Urinary bladder (tissue), 4 donors: ENCODE data around the gene PCBP2. TPM values are rescaled to one million over a fixed set of nuclear protein-coding genes. Genes with fewer than 3 reads are reported as not detected.
"Not testable (repeated sequence)": the region's sequence is repeated elsewhere in the genome, so short reads cannot be mapped to it uniquely, and the experiment has no call there.

Experiments used
- DNase-seq: peaks from one replicate; pipeline ENCODE4 v3.0.0-alpha.2; 2015; ENCODE audit errors: extremely low spot score
- H3K27ac ChIP-seq: one replicate; pipeline ENCODE4 v1.5.1; 2013; ENCODE audit warnings: low read depth, mild to moderate bottlenecking, moderate library complexity
- H3K36me3 ChIP-seq: one replicate; pipeline ENCODE4 v1.6.1; 2013; ENCODE audit warnings: mild to moderate bottlenecking, moderate library complexity; ENCODE audit not compliant: insufficient read depth
- H3K4me1 ChIP-seq: one replicate; pipeline ENCODE4 v1.6.1; 2013; ENCODE audit warnings: mild to moderate bottlenecking, moderate library complexity; ENCODE audit not compliant: insufficient read depth
- H3K4me3 ChIP-seq: one replicate; pipeline ENCODE4 v1.5.1; 2013; ENCODE audit warnings: low read depth, low read length
- WGBS: extraction: QIAGEN DNeasy Blood & Tissue Kit; methylation state at CpG from one replicate; pipeline ENCODE4 v1.1.7; 2013; 5-methylcytosine and 5-hydroxymethylcytosine counted together
- polyA plus RNA-seq: library from polyadenylated mRNA; stranded (reverse); fragments of 200-250 nt; gene quantifications from one replicate; pipeline ENCODE4 v1.2.3, GENCODE V29; 2013
- total RNA-seq: library from RNA; depleted of rRNA; stranded (reverse); fragments of >200 nt; gene quantifications from one replicate; pipeline ENCODE4 v1.2.3, GENCODE V29; 2014
- donor health status: healthy with polysubstance abuse.
- donor health status: healthy.

The PCBP2 gene
- 395 TPM for total RNA-seq
- polyA plus RNA-seq, result 420 TPM

DNA sequence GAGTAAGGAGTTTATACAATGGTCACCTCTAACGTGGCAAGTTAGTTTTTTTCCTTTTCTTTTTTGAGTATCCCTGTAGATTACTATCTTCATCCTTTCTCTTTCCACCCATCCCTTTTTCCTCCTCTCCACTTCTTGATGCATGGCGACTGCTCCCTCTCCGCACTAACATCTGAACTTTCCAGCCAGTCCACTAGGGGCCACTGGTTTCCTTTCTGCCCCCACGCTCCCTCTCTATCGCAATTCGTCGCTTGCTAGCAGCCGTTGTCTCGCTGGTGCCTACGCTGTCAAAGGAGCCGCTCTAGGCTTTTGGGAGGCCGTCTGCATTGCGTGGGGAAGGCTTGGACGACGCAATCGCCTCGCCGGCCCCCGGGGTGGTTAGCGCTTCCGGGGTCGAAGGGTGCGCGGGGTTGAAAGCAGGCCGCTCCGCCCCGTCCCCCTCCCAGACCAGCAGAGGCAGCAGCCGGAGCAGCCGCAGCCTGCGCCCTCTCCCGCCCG is at the start of gene PCBP2:
Gene PCBP2 (plus strand): TSS at position 442 of the 498 bp plus-strand sequence. CDS start 2,699 bp downstream, outside the sequence.
- peak; percentile 98 for DNase-seq
- H3K4me3 ChIP-seq, result peak within 1 kb of the TSS; percentile 70
- peaks cover 2% of the 10 kb centered on the region for H3K36me3 ChIP-seq
- WGBS, result under 1% methylated on average over 32 of the region's 32 CpGs
- H3K27ac ChIP-seq, result peak within 1 kb of the TSS; percentile 93
- no peaks in the 10 kb centered on the region for H3K4me1 ChIP-seq

DNA sequence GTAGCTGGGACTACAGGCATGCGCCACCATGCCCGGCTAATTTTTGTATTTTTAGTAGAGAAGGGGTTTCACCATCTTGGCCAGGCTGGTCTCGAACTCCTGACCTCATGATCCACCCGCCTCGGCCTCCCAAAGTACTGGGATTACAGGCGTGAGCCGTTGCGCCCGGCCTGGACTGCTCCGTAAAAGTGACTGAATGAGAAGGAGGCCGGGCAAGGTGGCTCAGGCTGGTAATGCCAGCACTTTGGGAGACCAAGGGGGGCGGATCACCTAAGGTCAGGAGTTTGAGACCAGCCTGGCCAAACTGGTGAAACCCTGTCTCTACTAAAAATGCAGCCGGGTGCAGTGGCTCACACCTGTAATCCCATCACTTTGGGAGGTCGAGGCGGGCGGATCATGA is 49.6 kb upstream of the PCBP2 start:
- WGBS, result 95% methylated on average over 16 of the region's 16 CpGs
- not testable (repeated sequence) for DNase-seq, H3K36me3 ChIP-seq, H3K27ac ChIP-seq, H3K4me3 ChIP-seq, H3K4me1 ChIP-seq

DNA sequence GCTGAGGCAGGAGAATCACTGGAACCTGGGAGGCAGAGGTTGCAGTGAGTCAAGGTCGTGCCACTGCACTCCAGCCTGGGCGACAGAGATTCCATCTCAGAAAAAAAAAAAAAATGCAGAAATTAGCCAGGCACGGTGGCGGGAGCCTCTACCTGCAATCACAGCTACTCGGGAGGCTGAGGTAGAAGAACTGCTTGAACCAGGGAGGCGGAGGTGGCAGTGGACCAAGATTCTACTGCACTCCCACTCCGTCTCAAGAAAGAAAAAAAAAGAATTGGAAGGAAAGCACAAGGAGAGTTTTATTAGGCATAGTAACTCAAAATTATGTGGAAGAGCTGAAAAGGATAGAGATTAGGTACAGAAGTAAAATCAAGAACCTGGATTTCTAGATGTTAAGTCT is 49.0 kb upstream of the PCBP2 start:
- Histone ChIP-seq H3K4me1 (no peaks in the 10 kb centered on the region), H3K36me3 (peaks cover 6% of the 10 kb centered on the region), H3K4me3 (no peak overlapping the region), H3K27ac (no peak overlapping the region)
- no peak for DNase-seq
- 73% methylated on average over 7 of the region's 7 CpGs for WGBS

DNA sequence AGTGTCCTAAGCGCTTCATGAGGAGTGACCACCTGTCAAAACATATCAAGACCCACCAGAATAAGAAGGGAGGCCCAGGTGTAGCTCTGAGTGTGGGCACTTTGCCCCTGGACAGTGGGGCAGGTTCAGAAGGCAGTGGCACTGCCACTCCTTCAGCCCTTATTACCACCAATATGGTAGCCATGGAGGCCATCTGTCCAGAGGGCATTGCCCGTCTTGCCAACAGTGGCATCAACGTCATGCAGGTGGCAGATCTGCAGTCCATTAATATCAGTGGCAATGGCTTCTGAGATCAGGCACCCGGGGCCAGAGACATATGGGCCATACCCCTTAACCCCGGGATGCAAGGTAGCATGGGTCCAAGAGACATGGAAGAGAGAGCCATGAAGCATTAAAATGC is 41.0 kb upstream of the PCBP2 start:
- H3K27ac ChIP-seq, result no peak overlapping the region
- H3K4me3 ChIP-seq, result no peak overlapping the region
- 96% methylated on average over 5 of the region's 5 CpGs for WGBS
- no peaks in the 10 kb centered on the region for H3K4me1 ChIP-seq
- DNase-seq, result no peak
- H3K36me3 ChIP-seq, result peaks cover 10% of the 10 kb centered on the region

DNA sequence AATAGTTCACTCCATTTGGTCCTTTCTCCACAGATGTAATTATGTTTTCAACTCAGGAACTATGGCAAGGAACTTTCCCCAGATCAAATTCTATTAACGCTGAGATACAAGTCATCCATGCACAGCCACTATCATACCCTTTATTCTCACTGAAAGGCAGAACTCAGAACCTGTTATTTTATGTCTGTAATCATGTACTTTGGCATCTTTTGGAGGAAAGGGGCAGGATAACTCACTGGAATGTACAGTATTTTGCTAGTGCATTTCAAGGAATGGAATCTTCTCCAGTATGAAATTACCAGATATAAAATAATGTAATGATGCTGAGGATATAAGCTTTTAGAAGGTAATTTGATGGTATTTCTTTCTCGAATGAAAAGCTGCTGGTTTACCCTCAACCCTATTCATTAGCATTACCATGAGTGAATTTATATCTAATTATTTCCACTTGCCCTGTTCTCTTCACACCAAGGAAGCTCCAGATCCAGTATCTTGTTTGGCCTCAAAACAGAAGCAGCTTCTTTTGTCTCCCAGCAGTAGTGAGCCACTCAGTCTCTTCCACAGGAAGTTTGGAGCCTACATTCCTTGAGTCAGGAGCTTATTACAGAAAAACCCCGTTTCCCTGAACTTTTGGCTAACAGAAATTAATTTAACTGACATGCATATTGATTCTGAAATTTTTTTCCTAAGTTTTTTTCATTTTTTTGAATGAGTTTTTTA is 38.3 kb upstream of the PCBP2 start:
- WGBS, result 64% methylated on average over 3 of the region's 3 CpGs
- Histone ChIP-seq H3K4me3 (no peak overlapping the region), H3K27ac (no peak overlapping the region), H3K36me3 (peaks cover 6% of the 10 kb centered on the region), H3K4me1 (no peaks in the 10 kb centered on the region)
- no peak for DNase-seq

DNA sequence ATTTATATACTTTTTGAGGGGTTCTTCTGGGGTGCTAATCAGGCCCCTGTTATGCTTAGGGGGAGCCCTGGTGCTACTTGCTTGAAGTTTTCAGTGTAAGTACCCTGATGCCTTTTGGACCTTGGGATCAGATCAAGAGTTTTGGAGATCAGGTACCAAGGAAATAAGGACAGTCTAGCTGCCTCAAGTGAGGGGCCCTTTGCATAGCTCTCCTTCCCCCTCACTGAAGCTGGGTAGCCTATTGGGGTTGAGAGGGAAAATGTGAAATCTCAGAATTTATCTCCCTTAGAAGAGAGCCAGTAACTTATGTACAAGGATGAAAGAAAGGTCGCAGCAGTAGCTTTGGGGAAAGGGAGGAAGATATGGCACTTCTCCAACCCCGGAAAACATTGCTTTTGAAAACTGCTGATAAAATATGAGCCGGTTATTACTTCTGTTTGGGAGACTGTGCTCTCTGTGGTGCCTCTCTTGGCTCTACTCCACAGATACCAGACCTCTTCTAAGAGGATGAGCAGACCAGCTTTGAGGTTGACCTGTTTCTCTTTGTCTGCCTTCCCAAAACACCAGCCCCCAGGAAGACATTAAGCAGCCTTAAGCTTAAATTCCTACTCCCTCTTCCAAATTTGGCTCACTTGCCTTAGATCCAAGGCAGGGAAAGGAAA is 37.0 kb upstream of the PCBP2 start:
- no peak overlapping the region for H3K4me3 ChIP-seq
- no peak overlapping the region for H3K27ac ChIP-seq
- DNase-seq, result no peak
- peaks cover 6% of the 10 kb centered on the region for H3K36me3 ChIP-seq
- WGBS, result 28% methylated on average over 3 of the region's 3 CpGs
- no peaks in the 10 kb centered on the region for H3K4me1 ChIP-seq

DNA sequence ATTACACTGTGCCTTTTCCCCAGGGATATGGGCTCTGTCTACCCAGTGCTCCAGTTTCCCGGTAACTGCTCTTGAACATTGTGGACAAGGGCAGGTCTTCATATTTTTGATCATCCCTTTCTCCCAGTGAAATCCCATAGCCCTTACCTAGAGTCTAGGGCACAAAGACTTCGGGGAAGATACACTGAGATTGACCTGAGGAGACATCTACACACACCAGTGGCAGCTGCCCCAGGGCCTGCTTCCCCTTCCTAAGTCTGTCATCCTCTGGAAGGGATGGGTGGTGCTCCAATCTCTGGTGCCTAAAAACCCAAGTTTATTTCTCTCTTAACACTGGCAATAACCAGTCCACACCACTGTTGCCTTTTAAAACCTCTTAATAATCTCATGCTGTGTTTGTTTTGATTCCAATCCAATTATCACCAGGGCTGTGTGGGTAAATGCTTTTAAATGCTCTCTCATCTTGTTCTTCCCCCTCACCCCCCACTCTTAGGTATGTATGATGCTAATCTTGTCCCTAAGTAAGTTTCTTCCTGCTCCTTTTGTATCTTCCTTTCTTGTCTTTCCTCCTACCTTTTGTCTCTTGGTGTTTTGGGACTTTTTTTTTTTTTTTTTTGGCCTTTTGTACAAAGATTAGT is 36.0 kb upstream of the PCBP2 start:
- H3K27ac ChIP-seq, H3K4me1 ChIP-seq, H3K36me3 ChIP-seq, H3K4me3 ChIP-seq, DNase-seq: not testable (repeated sequence)
- WGBS, result 60% methylated on average over 2 of the region's 2 CpGs

DNA sequence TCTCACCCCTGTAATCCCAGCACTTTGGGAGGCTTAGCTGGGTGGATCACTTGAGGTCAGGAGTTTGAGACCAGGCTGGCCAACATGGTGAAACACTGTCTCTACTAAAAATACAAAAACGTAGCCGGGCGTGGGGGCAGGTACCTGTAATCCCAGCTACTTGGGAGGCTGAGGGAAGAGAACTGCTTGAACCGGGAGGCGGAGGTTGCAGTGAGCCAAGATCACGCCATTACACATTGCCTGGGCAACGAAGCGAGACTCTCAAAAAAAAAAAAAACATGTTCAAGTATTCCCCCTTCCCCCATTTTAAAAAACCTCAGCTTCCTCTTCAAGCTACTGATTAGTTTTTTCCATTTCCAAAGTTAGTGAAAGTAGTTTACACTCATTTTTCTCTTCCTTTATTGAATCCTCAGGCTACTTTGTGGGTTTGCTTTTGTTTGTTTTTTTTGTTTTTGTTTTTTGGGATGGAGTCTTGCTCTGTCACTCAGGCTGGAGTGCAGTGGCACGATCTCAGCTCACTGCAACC is 34.5 kb upstream of the PCBP2 start:
- H3K36me3 ChIP-seq, DNase-seq, H3K4me3 ChIP-seq, H3K4me1 ChIP-seq, H3K27ac ChIP-seq: not testable (repeated sequence)
- 80% methylated on average over 9 of the region's 9 CpGs for WGBS

DNA sequence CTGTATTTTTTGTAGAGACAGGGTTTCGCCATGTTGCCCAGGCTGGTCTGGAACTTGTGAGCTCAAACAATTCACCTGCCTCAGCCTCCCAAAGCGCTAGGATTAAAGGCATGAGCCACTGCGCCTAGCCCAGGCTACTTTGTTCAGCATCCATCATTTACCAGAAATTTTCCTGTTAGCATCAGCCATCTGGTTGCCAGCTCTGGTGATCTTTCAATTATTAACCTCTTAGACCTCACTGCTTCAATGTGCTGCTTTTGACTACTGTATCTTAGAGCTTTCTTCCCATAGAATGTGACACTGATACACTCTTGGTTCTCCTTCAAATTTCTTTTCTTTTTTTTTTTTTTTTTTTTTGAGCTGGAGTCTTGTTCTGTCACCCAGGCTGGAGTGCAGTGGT is 33.7 kb upstream of the PCBP2 start:
- no peak overlapping the region for H3K27ac ChIP-seq
- H3K36me3 ChIP-seq, result no peaks in the 10 kb centered on the region
- H3K4me3 ChIP-seq, result no peak overlapping the region
- no peak for DNase-seq
- WGBS, result 93% methylated on average over 3 of the region's 3 CpGs
- H3K4me1 ChIP-seq, result no peaks in the 10 kb centered on the region

DNA sequence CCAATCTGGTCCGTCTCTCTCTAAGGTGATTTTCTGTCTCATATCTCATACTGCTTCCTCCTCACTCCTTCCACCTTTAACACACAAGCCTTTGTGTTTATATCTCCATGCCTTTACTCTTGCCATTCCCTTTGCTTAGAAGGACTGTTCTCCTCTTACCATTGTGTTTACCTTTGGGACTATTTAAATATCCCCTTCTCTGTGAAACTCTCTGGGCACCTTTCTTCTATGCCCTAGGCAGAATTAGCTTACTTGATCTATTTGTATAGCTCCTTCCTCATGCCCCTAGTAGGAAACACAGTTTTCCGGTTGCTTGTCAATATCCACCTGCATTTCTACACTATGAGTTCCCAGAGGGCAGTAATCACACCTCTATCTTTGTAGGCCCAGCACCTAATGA is 32.1 kb upstream of the PCBP2 start:
- Histone ChIP-seq H3K4me1 (no peaks in the 10 kb centered on the region), H3K36me3 (no peaks in the 10 kb centered on the region), H3K4me3 (no peak overlapping the region), H3K27ac (no peak overlapping the region)
- WGBS, result 84% methylated on average over 2 of the region's 2 CpGs
- DNase-seq, result no peak

DNA sequence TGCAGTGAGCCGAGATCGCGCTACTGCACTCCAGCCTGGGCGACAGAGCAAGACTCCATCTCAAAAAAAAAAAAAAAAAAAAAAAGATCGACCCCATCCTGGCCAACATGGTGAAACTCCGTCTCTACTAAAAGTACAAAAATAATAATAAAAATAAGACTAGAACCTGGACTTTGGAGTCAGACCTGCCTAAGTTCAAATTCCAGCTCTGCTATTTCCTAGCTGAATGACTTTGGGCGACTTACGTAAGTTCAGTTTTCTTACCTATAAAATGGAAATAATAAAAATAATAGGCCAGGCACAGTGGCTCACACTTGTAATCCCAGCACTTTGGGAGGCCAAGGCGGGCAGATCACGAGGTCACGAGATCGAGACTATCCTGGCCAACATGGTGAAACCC is 29.7 kb upstream of the PCBP2 start:
- H3K27ac ChIP-seq, H3K36me3 ChIP-seq, H3K4me3 ChIP-seq, DNase-seq, H3K4me1 ChIP-seq: not testable (repeated sequence)
- WGBS, result 91% methylated on average over 12 of the region's 12 CpGs

DNA sequence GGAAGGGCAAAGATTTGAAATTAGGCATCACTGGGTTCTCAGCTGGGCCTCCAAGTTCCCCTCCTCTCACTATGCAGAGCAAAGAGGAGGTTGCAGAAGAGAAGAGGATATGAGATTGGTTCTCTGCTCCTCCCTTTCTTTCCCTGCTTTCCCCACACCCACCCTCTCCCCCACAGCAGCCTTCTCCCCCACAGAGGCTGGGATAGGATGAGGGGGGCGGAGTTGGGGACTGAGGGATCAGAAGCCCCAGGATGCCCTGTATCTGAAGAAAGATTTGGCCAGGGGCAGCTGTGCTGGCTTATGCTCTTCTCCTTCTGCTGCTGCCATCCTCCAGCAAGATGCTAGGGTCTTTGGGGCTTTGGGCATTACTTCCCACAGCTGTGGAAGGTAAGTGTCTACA is 28.3 kb upstream of the PCBP2 start, which contains the start of gene AMHR2:
Gene AMHR2 (plus strand): TSS at position 259 of the 400 bp plus-strand sequence. CDS start 80 bp downstream, at position 339.
- Histone ChIP-seq H3K36me3 (no peaks in the 10 kb centered on the region), H3K27ac (no peak within 1 kb of the TSS), H3K4me3 (no peak within 1 kb of the TSS), H3K4me1 (no peaks in the 10 kb centered on the region)
- 100% methylated on average over 1 of the region's 1 CpG for WGBS
- no peak for DNase-seq

DNA sequence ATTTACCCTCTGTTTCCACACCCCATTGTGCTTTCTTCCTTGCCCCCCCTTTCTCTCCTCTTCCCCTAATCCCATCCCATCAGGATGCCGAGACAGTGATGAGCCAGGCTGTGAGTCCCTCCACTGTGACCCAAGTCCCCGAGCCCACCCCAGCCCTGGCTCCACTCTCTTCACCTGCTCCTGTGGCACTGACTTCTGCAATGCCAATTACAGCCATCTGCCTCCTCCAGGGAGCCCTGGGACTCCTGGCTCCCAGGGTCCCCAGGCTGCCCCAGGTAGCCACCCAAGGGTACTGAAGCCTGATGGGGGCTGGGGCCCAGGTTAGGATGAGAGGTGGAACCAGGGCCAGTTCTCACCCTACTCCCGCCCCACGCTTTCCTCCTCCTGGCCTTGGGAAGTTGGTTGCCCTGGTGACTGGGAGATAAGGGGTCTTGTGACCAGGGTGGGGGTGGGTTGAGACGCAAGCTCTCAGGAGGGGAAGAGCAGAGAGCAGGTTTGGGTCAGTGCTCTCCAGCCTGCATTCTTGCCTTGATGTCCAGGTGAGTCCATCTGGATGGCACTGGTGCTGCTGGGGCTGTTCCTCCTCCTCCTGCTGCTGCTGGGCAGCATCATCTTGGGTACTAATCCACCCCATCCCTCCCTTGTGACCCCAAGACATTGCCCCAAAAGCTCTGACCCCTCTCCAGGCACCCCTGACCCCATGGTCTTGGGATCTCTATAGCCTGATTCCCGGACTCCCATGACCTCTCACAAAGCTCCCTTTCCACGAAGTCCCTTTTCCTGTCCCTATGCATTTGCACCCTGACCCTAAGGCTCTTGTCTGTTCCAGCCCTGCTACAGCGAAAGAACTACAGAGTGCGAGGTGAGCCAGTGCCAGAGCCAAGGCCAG is 27.0 kb upstream of the PCBP2 start:
- DNase-seq, result no peak
- WGBS, result 78% methylated on average over 9 of the region's 9 CpGs
- no peak overlapping the region for H3K27ac ChIP-seq

More for the DNA sequence above, 27.0 kb upstream of the PCBP2 start:
- H3K4me1 ChIP-seq, result no peaks in the 10 kb centered on the region
- H3K4me3 ChIP-seq, result no peak overlapping the region
- no peaks in the 10 kb centered on the region for H3K36me3 ChIP-seq
